NCI-H1092 treated with DMSO at 0.1 percent for 48 hours (cell line): Measurements from ENCODE around the gene ACSS1.

Experiments
- DNase-seq: peaks from one replicate; lab custom pipeline; 2025; lab: John Stamatoyannopoulos, UW

Gene ACSS1

GRCh38 chr20:24993337-24994185 lies 64.4 kb downstream of the ACSS1 start:
- DNase-seq, result peak; percentile 46

GRCh38 chr20:24992487-24993205 lies 65.3 kb downstream of the ACSS1 start, which contains the start of gene APMAP:
TSS of gene APMAP (minus strand) at chr20:24992751. CDS start at chr20:24992688, 63 bp downstream.
- DNase-seq, result peak; percentile 92

GRCh38 chr20:24991897-24992486 lies 65.9 kb downstream of the ACSS1 start:
- peak; percentile 51 for DNase-seq

GRCh38 chr20:24990810-24991252 lies 67.1 kb downstream of the ACSS1 start:
- DNase-seq, result no peak

- DNase-seq, result no peak
Observed at GRCh38 chr20:24989162-24989561, 68.8 kb downstream of the ACSS1 start.

- no peak for DNase-seq
Observed at GRCh38 chr20:24987873-24988835, 69.8 kb downstream of the ACSS1 start.

GRCh38 chr20:24987244-24987643 lies 70.7 kb downstream of the ACSS1 start:
- DNase-seq, result no peak

GRCh38 chr20:24986436-24987015 lies 71.4 kb downstream of the ACSS1 start:
- DNase-seq, result peak; percentile 73

- no peak for DNase-seq
Observed at GRCh38 chr20:24985802-24986201, 72.1 kb downstream of the ACSS1 start.

- no peak for DNase-seq
Observed at GRCh38 chr20:24984961-24985640, 72.8 kb downstream of the ACSS1 start.

GRCh38 chr20:24983896-24984295 lies 74.0 kb downstream of the ACSS1 start:
- DNase-seq, result no peak

GRCh38 chr20:24981790-24982189 lies 76.1 kb downstream of the ACSS1 start:
- no peak for DNase-seq

GRCh38 chr20:24981282-24981681 lies 76.7 kb downstream of the ACSS1 start:
- DNase-seq, result no peak

- no peak for DNase-seq
Observed at GRCh38 chr20:24980291-24981053, 77.5 kb downstream of the ACSS1 start.

- no peak for DNase-seq
Observed at GRCh38 chr20:24979036-24979960, 78.6 kb downstream of the ACSS1 start.

- DNase-seq, result no peak
Observed at GRCh38 chr20:24978513-24978912, 79.4 kb downstream of the ACSS1 start.

- DNase-seq, result no peak
Observed at GRCh38 chr20:24977797-24978196, 80.1 kb downstream of the ACSS1 start.

GRCh38 chr20:24977336-24977735 lies 80.6 kb downstream of the ACSS1 start:
- DNase-seq, result no peak

- no peak for DNase-seq
Observed at GRCh38 chr20:24972341-24972740, 85.6 kb downstream of the ACSS1 start.
